ENCODE results near the gene TMEM132C. TPM values are rescaled to one million over a fixed set of nuclear protein-coding genes. Genes with fewer than 3 reads are reported as not detected.

The TMEM132C gene
- total and polyA plus RNA-seq, 2 donors (not counting 1 experiment from before 2014, with no cell fraction given), result not detected

- no peak overlapping the region for H3K9ac ChIP-seq (ENCODE audit: low read length)
- no CpG with 5 or more reads among the region's 6 CpGs for WGBS (ENCODE audit: insufficient coverage)
- no peak for DNase-seq
- Mint-ChIP-seq H3K4me3 (no peak overlapping the region), H3K27me3 (peaks cover 7% of the 10 kb centered on the region), H3K4me1 (no peaks in the 10 kb centered on the region), H3K27ac (no peak overlapping the region), H3K9me3 (ENCODE audit: insufficient read depth) (peaks cover 5% of the 10 kb centered on the region)
- no peaks in the 10 kb centered on the region for H3K79me2 ChIP-seq (ENCODE audit: control insufficient read depth, insufficient read depth, low read length)
- no peak overlapping the region for H2AFZ ChIP-seq (ENCODE audit: insufficient read depth, low read depth, low read length, poor library complexity, severe bottlenecking)
- no peak overlapping the region for H3K4me3 ChIP-seq (ENCODE audit: control extremely low read depth in 1 of 5, extremely low read depth in 1 of 5, insufficient read depth in 1 of 5, low read depth in 2 of 5, low read length in 4 of 5)
- intact Hi-C loops (cut with micrococcal nuclease), result no loop called here
- ChIA-PET CTCF (no interaction called here), POLR2A (no interaction called here)
- no peaks in the 10 kb centered on the region for H3K4me1 ChIP-seq (ENCODE audit: control insufficient read depth in 2 of 2, insufficient read depth in 2 of 2, low read length in 2 of 2)
- H3K4me2 ChIP-seq (replicated peaks; ENCODE audit: low read depth, low read length, poor library complexity, severe bottlenecking), result no peak overlapping the region
- no peak for TF ChIP-seq EZH2 (IDR thresholded peaks at IDR 0.05; ENCODE audit: borderline replicate concordance, insufficient read depth, low read depth, low read length, poor library complexity, severe bottlenecking)
- TF ChIP-seq, protein P1, sequence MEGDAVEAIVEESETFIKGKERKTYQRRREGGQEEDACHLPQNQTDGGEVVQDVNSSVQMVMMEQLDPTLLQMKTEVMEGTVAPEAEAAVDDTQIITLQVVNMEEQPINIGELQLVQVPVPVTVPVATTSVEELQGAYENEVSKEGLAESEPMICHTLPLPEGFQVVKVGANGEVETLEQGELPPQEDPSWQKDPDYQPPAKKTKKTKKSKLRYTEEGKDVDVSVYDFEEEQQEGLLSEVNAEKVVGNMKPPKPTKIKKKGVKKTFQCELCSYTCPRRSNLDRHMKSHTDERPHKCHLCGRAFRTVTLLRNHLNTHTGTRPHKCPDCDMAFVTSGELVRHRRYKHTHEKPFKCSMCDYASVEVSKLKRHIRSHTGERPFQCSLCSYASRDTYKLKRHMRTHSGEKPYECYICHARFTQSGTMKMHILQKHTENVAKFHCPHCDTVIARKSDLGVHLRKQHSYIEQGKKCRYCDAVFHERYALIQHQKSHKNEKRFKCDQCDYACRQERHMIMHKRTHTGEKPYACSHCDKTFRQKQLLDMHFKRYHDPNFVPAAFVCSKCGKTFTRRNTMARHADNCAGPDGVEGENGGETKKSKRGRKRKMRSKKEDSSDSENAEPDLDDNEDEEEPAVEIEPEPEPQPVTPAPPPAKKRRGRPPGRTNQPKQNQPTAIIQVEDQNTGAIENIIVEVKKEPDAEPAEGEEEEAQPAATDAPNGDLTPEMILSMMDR (IDR thresholded peaks at IDR 0.05), result no peak
- no peak overlapping the region for H3K27ac ChIP-seq (ENCODE audit: low read length in 2 of 2)
- H3K27me3 ChIP-seq (replicated peaks in 1 of 4; ENCODE audit: control extremely low read depth in 1 of 4, control insufficient read depth in 3 of 4, insufficient read depth in 4 of 4, low read length in 3 of 4), result no peaks in the 10 kb centered on the region
- H3K9me3 ChIP-seq (ENCODE audit: control extremely low read depth in 1 of 3, control insufficient read depth in 2 of 3, insufficient read depth in 1 of 3, low read length in 2 of 3), result peaks cover 0 to 11% (median 0%) of the 10 kb centered on the region in 3 donors
- H4K20me1 ChIP-seq (ENCODE audit: control insufficient read depth, insufficient read depth, low read length, poor library complexity, severe bottlenecking), result no peaks in the 10 kb centered on the region
- no peaks in the 10 kb centered on the region for H3K36me3 ChIP-seq (replicated peaks in 1 of 2; ENCODE audit: control extremely low read depth in 1 of 2, control insufficient read depth in 1 of 2, extremely low read depth in 1 of 2, insufficient read depth in 2 of 2, low read length in 1 of 2)
- ATAC-seq (ENCODE audit: low read depth), result no peak
Measured at GRCh38 chr12:128339126-128339520, 72.2 kb downstream of the TMEM132C start.

DNA sequence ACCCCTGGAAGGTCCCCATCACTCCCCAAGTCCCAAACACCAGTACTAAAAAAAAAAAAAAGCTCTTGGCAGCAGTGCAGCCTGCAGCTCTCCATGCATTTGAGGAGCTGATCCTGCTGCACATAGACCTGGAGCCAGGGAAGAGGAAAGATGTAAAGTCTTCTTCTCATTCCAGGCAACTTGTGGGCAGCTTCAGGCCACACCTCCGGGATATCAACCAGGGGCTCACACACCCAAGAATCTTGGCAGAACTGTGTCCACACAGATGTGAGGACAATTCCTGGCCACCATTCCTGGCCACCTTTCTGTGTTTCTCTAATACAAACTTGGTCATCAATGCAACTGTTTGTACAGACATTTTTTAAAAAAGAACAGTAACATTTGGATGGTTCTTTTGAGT, 72.7 kb downstream of the TMEM132C start:
- ATAC-seq (ENCODE audit: low read depth), result no peak
- H3K27ac Mint-ChIP-seq, result no peak overlapping the region

More for the DNA sequence above, 72.7 kb downstream of the TMEM132C start:
- Histone ChIP-seq H3K36me3 (replicated peaks in 1 of 2; ENCODE audit: control extremely low read depth in 1 of 2, control insufficient read depth in 1 of 2, extremely low read depth in 1 of 2, insufficient read depth in 2 of 2, low read length in 1 of 2) (no peaks in the 10 kb centered on the region), H3K4me2 (replicated peaks; ENCODE audit: low read depth, low read length, poor library complexity, severe bottlenecking) (no peak overlapping the region), H3K27me3 (replicated peaks in 1 of 4; ENCODE audit: control extremely low read depth in 1 of 4, control insufficient read depth in 3 of 4, insufficient read depth in 4 of 4, low read length in 3 of 4) (no peaks in the 10 kb centered on the region), H3K4me3 (ENCODE audit: control extremely low read depth in 1 of 5, extremely low read depth in 1 of 5, insufficient read depth in 1 of 5, low read depth in 2 of 5, low read length in 4 of 5) (no peak overlapping the region), H3K79me2 (ENCODE audit: control insufficient read depth, insufficient read depth, low read length) (no peaks in the 10 kb centered on the region), H3K9me3 (ENCODE audit: control extremely low read depth in 1 of 3, control insufficient read depth in 2 of 3, insufficient read depth in 1 of 3, low read length in 2 of 3) (peaks cover 0 to 6% (median 1%) of the 10 kb centered on the region in 3 donors), H3K27ac (ENCODE audit: low read length in 2 of 2) (no peak overlapping the region), H3K9ac (ENCODE audit: low read length) (no peak overlapping the region), H3K4me1 (ENCODE audit: control insufficient read depth in 2 of 2, insufficient read depth in 2 of 2, low read length in 2 of 2) (no peaks in the 10 kb centered on the region), H2AFZ (ENCODE audit: insufficient read depth, low read depth, low read length, poor library complexity, severe bottlenecking) (no peak overlapping the region), H4K20me1 (ENCODE audit: control insufficient read depth, insufficient read depth, low read length, poor library complexity, severe bottlenecking) (no peaks in the 10 kb centered on the region)
- no peaks in the 10 kb centered on the region for H3K4me1 Mint-ChIP-seq
- ChIA-PET POLR2A (no interaction called here), CTCF (no interaction called here)
- 86% methylated on average over 1 of the region's 1 CpG for WGBS (ENCODE audit: insufficient coverage)
- intact Hi-C loops (cut with micrococcal nuclease), result no loop called here
- H3K27me3 Mint-ChIP-seq, result peaks cover 7% of the 10 kb centered on the region
- DNase-seq, result no peak
- H3K9me3 Mint-ChIP-seq (ENCODE audit: insufficient read depth), result peaks cover 5% of the 10 kb centered on the region
- H3K4me3 Mint-ChIP-seq, result no peak overlapping the region
- TF ChIP-seq, protein P1 (IDR thresholded peaks at IDR 0.05), result no peak

All from B cell (primary cell).